Ovary (tissue), 9 donors: Measurements from ENCODE around the gene IGDCC3. TPM values are rescaled to one million over a fixed set of nuclear protein-coding genes. Genes with fewer than 3 reads are reported as not detected.

Experiments
- DNase-seq, 5 donors: peaks; one replicate each; pipeline ENCODE4 v3.0.0-alpha.2; 2019 to 2020
- H3K27ac ChIP-seq, 2 donors: fragments of 200-600 bp; one replicate each; pipeline versions ENCODE4 v1.5.1 to v1.8.0; 2019 to 2022
- H3K27me3 ChIP-seq: fragments of 200-600 bp; one replicate; pipeline ENCODE4 v1.8.0; 2022
- H3K36me3 ChIP-seq: fragments of 200-600 bp; sonication (generic); one replicate; pipeline ENCODE4 v1.5.1; 2019
- H3K4me1 ChIP-seq: one replicate; pipeline ENCODE4 v1.8.1; 2013; ENCODE audit warnings: mild to moderate bottlenecking, moderate library complexity; ENCODE audit not compliant: insufficient read depth
- H3K4me3 ChIP-seq: fragments of 200-600 bp; sonication (generic); one replicate; pipeline ENCODE4 v1.5.1; 2017
- H3K9me3 ChIP-seq, 2 donors: fragments of 200-600 bp in 1 of 2; sonication (generic) in 1 of 2; one replicate each; pipeline versions ENCODE4 v1.5.1 to v1.8.1; 2013 to 2019; ENCODE audit warnings: mild to moderate bottlenecking in 1 of 2, moderate library complexity in 1 of 2
- EP300 ChIP-seq: sonication (generic); formaldehyde crosslinking; IDR thresholded peaks from one replicate; pipeline ENCODE4 v1.6.1; 2017; ENCODE audit warnings: antibody characterized with exemption
- POLR2A ChIP-seq: fragments of 450-650 bp; IDR thresholded peaks from one replicate; pipeline ENCODE4 v1.6.1; 2017; ENCODE audit warnings: antibody characterized with exemption, mild to moderate bottlenecking, moderate library complexity
- WGBS, 3 donors: extraction: QIAGEN DNeasy Blood & Tissue Kit in 1 of 3; methylation state at CpG; one replicate each; pipeline versions ENCODE4 v1.1.5 to v1.1.7; 2013 to 2017; 5-methylcytosine and 5-hydroxymethylcytosine counted together
- intact Hi-C, 4 donors: fragments of 100-400 bp; cut with DNase I; formaldehyde crosslinking; loops; one replicate each; pipeline versions ENCODE4 v1.11.0 to v1.15.1; 2022 to 2023
- polyA plus RNA-seq, 2 donors: library from polyadenylated mRNA; stranded (reverse); fragments of 200-250 nt in 1 of 2; fragments of 350-450 nt in 1 of 2; fragmentation: Illumina TruSeq in 1 of 2; extraction: RNeasy Lipid Tissue Mini Kit (QIAGEN cat#74804) in 1 of 2; gene quantifications; one replicate each; pipeline ENCODE4 v1.2.3, GENCODE V29; 2013 to 2014
- total RNA-seq, 7 donors: library from RNA; depleted of rRNA in 2 of 7; stranded (reverse); fragments of >200 nt in 2 of 7; fragmentation: NEBNext Ultra II Directional in 3 of 7; extraction: Animal tissue kit (Norgen Biotek cat#: 25700) in 3 of 7; gene quantifications; one replicate each; pipeline versions ENCODE4 v1.1.0 to v1.2.4, GENCODE V29; 2016 to 2023
- TF ChIP-seq, protein P1 (sequence below), 3 donors: fragments of 450-650 bp in 2 of 3; fragments of 200-600 bp in 1 of 3; IDR thresholded peaks; one replicate each; pipeline versions ENCODE4 v1.5.1 to v1.8.0; 2016 to 2022; ENCODE audit warnings: antibody characterized with exemption in 3 of 3, mild to moderate bottlenecking in 1 of 3
- donor health status: DM: no; HTN: no; CAD: no; lungs with moderate emphysema.
- donor health status: DM: no; HTN: no; CAD: no.
- donor health status: Bipolar disorder and iron deficiency.
- donor health status: DM: yes; HTN: yes; CAD: no.
- donor health status: DM: no; HTN: no; CAD: no.
- donor health status: DM: yes; HTN: yes; CAD: no.

Gene IGDCC3
- total and polyA plus RNA-seq, 9 donors, result 0.11 to 1.8 (median 0.74) TPM

DNA sequence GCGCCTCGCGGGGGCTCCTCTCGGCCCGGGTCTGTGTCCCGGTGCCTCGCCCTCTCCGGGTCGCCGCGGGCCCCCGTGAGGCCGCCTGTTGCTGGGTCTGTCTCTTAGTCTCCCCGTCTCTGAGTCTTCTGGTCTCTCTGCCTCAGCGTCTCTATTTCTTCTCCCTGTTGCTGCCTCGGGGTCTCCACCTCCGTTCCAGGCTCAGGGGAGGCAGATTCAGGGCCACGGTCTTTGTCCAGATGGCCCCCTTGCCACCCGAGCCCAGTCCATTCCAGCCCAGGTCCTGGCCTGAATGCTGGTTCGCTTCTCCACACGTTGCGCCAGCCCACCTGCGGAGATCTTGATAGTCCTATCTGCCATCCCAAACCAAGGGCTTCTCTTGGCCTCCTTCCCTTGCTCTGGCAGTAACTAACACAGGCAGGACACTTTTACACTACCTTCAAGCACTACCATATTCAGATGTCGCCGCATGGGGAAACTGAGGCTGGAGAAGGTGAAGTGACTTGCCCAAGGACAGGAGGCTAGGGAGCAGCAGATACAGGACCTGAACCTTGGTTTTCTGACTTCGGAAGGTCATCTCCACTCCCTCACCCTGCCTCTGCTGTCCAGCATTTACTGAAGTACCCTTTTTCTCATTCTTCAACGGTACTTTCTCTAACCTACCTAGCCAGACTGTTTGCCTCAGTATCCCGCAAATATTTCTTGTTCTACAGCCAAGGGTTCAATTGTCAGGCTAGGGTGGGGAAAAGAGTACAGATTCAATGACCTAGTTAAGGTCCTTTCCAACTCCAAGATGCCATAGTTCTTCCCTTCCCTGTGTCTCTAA is 45.6 kb upstream of the IGDCC3 start:
- TF ChIP-seq POLR2A (no peak), EP300 (no peak)
- TF ChIP-seq, protein P1, sequence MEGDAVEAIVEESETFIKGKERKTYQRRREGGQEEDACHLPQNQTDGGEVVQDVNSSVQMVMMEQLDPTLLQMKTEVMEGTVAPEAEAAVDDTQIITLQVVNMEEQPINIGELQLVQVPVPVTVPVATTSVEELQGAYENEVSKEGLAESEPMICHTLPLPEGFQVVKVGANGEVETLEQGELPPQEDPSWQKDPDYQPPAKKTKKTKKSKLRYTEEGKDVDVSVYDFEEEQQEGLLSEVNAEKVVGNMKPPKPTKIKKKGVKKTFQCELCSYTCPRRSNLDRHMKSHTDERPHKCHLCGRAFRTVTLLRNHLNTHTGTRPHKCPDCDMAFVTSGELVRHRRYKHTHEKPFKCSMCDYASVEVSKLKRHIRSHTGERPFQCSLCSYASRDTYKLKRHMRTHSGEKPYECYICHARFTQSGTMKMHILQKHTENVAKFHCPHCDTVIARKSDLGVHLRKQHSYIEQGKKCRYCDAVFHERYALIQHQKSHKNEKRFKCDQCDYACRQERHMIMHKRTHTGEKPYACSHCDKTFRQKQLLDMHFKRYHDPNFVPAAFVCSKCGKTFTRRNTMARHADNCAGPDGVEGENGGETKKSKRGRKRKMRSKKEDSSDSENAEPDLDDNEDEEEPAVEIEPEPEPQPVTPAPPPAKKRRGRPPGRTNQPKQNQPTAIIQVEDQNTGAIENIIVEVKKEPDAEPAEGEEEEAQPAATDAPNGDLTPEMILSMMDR (IDR thresholded peaks at IDR 0.05), result no peak
- intact Hi-C loops, result no loop called here
- Histone ChIP-seq H3K27ac (peak overlapping the region; percentile 81 to 91), H3K9me3 (no peaks in the 10 kb centered on the region), H3K4me3 (peak overlapping the region; percentile 46), H3K4me1 (peaks cover under 1% of the 10 kb centered on the region), H3K27me3 (no peaks in the 10 kb centered on the region), H3K36me3 (no peaks in the 10 kb centered on the region)
- DNase-seq, result peak in 1 of 5 donors; percentile 50
- WGBS, 3 donors, result 28 to 30% (median 30%) methylated on average over 27 to 28 of the region's 28 CpGs

DNA sequence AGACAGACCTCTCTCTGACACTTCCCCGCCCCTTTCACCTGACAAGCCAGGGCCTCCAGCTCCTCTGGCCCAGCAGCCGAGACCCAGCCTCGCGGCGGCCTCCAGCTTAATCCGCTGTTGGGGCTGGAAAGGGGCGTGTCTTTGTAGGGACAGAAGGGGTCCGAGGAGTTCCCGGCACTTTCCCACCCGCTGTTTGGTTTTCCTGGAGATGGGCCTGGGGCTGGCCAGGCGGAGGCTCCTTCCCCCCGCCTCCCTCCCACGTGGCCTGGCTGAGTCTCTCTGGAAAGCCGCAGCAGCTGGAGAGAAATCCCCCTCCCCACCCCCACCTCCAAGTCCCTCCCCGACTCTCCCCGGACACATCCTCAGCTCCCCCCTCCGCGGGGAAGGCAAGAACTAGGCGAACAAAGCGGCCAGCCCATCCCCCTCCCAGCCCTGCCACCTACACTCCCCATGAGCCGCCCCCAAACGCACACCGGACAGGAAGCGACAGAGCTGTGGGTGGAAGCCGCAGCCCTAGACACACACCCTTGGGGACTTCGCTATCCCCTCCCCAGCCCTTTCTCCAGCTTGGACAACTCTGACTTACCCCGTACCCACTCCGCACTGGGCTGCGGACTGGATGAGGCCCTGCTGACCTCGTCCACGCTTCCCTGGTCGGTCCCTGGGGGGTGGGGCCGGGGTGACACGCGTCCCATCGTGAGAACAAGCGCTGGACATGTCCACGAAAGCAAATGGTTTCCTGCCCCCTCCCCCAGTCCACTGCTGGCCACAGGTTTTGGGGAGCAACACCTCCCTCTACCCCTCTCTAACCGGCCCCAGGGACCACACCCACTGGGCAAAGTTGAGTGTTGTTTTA is 43.8 kb upstream of the IGDCC3 start:
- H3K4me3 ChIP-seq, result peak overlapping the region; percentile 46
- 0 to 2% (median 1%) methylated on average over 37 to 39 of the region's 39 CpGs for WGBS, 3 donors
- H3K27ac ChIP-seq, result peak overlapping the region; percentile 68 to 77
- no peaks in the 10 kb centered on the region for H3K36me3 ChIP-seq
- H3K4me1 ChIP-seq, result peaks cover 4% of the 10 kb centered on the region
- H3K9me3 ChIP-seq, result no peaks in the 10 kb centered on the region
- TF ChIP-seq POLR2A (no peak), EP300 (no peak)
- TF ChIP-seq, protein P1 (IDR thresholded peaks at IDR 0.05), result no peak
- intact Hi-C loops, result no loop called here
- peak; percentile 75 to 89 (median 80) for DNase-seq
- no peaks in the 10 kb centered on the region for H3K27me3 ChIP-seq

DNA sequence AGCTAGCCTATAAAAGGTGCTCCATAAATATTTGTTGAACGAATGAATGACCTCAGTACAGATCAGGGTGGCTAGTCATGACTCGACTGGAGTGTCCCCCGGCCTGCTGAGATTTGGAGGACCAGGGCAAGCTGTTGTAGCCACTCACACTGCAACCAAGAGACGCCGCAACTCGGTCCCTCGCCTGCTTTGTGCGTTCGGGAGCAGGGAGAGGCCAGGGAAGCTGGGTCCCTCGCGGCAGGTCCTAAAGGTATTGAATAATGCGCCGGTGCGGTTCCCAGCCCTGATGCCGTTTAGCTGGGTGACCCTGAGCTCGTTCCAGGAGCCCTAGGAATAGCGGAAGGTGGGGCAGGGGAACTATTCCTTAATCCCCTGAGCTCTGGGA is 43.2 kb upstream of the IGDCC3 start:
- Histone ChIP-seq H3K9me3 (no peaks in the 10 kb centered on the region), H3K27ac (peak overlapping the region; percentile 57 to 63), H3K27me3 (no peaks in the 10 kb centered on the region), H3K36me3 (no peaks in the 10 kb centered on the region), H3K4me3 (peak overlapping the region; percentile 46), H3K4me1 (peaks cover 4% of the 10 kb centered on the region)
- DNase-seq, result peak in 1 of 5 donors; percentile 47
- intact Hi-C loops, result no loop called here
- 21 to 34% (median 31%) methylated on average over 17 of the region's 17 CpGs for WGBS, 3 donors
- TF ChIP-seq, protein P1 (IDR thresholded peaks at IDR 0.05), result no peak
- TF ChIP-seq POLR2A (no peak), EP300 (no peak)

DNA sequence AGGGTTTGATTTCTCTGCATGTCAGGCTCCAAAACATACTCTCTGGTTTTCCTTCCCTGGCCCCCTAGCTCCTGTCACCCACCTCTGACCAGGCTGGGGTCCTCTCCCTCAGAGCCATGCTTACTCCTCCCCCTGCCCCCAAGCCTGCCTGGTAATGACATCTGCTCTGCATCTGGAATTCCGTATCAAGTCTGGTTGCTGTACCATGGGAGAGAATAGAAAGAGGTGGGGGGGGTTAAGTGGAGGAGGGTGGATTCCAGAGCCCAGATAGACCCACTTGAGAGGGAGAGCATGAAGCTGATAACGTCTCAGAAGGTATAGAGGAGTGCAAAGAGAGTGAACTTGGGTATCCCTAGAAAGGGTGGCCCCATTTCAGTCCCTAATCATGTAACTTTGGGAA is 40.8 kb upstream of the IGDCC3 start:
- DNase-seq, result no peak

More for the DNA sequence above, 40.8 kb upstream of the IGDCC3 start:
- Histone ChIP-seq H3K9me3 (no peaks in the 10 kb centered on the region), H3K27me3 (no peaks in the 10 kb centered on the region), H3K27ac (no peak overlapping the region), H3K36me3 (no peaks in the 10 kb centered on the region), H3K4me1 (peaks cover 11% of the 10 kb centered on the region), H3K4me3 (no peak overlapping the region)
- intact Hi-C loops, result no loop called here
- 77 to 81% (median 79%) methylated on average over 2 of the region's 2 CpGs for WGBS, 3 donors
- TF ChIP-seq EP300, result no peak
- TF ChIP-seq, protein P1 (IDR thresholded peaks at IDR 0.05), result no peak
- TF ChIP-seq POLR2A, result no peak
